CD14-positive monocyte (primary cell): Measurements from ENCODE around the gene ZNF670. TPM values are rescaled to one million over a fixed set of nuclear protein-coding genes. Genes with fewer than 3 reads are reported as not detected.

ENCODE experiments used
- DNase-seq, 3 donors: peaks; one replicate each; pipeline ENCODE4 v3.0.0-alpha.2; 2011 to 2022
- H2AFZ ChIP-seq: 2 replicates; pipeline ENCODE4 v1.6.0; 2012; ENCODE audit warnings: mild to moderate bottlenecking, low read depth, low read length, inconsistent platforms; ENCODE audit not compliant: insufficient read depth, poor library complexity, severe bottlenecking
- H3K27ac ChIP-seq, 2 donors: 1 replicate in 1 of 2; 2 replicates in 1 of 2; pipeline ENCODE4 v1.5.1; 2012 to 2013; ENCODE audit warnings: low read length in 2 of 2, control low read depth in 1 of 2, inconsistent platforms in 1 of 2, low read depth in 1 of 2, mild to moderate bottlenecking in 1 of 2
- H3K27me3 ChIP-seq, 2 donors: one replicate each; pipeline versions ENCODE4 v1.6.0 to v1.6.1; 2011 to 2013; ENCODE audit warnings: low read length in 2 of 2; ENCODE audit not compliant: control insufficient read depth in 2 of 2, insufficient read depth in 2 of 2
- H3K36me3 ChIP-seq, 2 donors: replicated peaks in 1 of 2; 1 replicate in 1 of 2; 2 replicates in 1 of 2; pipeline versions ENCODE4 v1.5.1 to v1.6.1; 2012 to 2013; ENCODE audit warnings: low read length in 2 of 2, control low read depth in 1 of 2, inconsistent platforms in 1 of 2, mild to moderate bottlenecking in 1 of 2; ENCODE audit not compliant: insufficient read depth in 2 of 2, control insufficient read depth in 1 of 2
- H3K4me1 ChIP-seq, 2 donors: 1 replicate in 1 of 2; 2 replicates in 1 of 2; pipeline versions ENCODE4 v1.5.1 to v1.6.1; 2012 to 2013; ENCODE audit warnings: low read length in 2 of 2, control low read depth in 1 of 2, inconsistent platforms in 1 of 2, mild to moderate bottlenecking in 1 of 2, moderate library complexity in 1 of 2; ENCODE audit not compliant: insufficient read depth in 2 of 2, control insufficient read depth in 1 of 2
- H3K4me2 ChIP-seq: replicated peaks from 2 replicates; pipeline ENCODE3; 2012; ENCODE audit warnings: low read length, moderate library complexity, mild to moderate bottlenecking; ENCODE audit not compliant: poor library complexity, severe bottlenecking; ENCODE audit errors: extremely low read depth
- H3K4me3 ChIP-seq, 3 experiments: fragments of 200-600 bp in 1 of 3; sonication (generic) in 1 of 3; replicated peaks in 1 of 3; 1 replicate in 2 of 3; 2 replicates in 1 of 3; pipeline ENCODE4 v1.5.1; 2011 to 2013; ENCODE audit warnings: low read length in 3 of 3, mild to moderate bottlenecking in 3 of 3, control low read depth in 2 of 3, low read depth in 2 of 3, inconsistent platforms in 1 of 3, moderate library complexity in 1 of 3
- H3K79me2 ChIP-seq: 2 replicates; pipeline ENCODE4 v1.6.0; 2012; ENCODE audit warnings: mild to moderate bottlenecking, control low read depth, inconsistent platforms, low read length, moderate library complexity; ENCODE audit not compliant: insufficient read depth
- H3K9ac ChIP-seq: 2 replicates; pipeline ENCODE4 v1.6.0; 2017; ENCODE audit warnings: low read length, mild to moderate bottlenecking; ENCODE audit not compliant: insufficient read depth, poor library complexity, severe bottlenecking
- H3K9me3 ChIP-seq, 2 donors: replicated peaks in 1 of 2; 1 replicate in 1 of 2; 2 replicates in 1 of 2; pipeline versions ENCODE4 v1.5.1 to v1.6.1; 2012 to 2013; ENCODE audit warnings: low read length in 2 of 2, control low read depth in 1 of 2; ENCODE audit not compliant: control insufficient read depth in 1 of 2, insufficient read depth in 1 of 2
- H4K20me1 ChIP-seq: 2 replicates; pipeline ENCODE4 v1.6.0; 2012; ENCODE audit warnings: mild to moderate bottlenecking, low read length, control low read depth, moderate library complexity; ENCODE audit not compliant: insufficient read depth
- H3K27ac Mint-ChIP-seq, 7 donors: one replicate each; pipeline ENCODE4 v1.8.0; 2020; ENCODE audit warnings: mild to moderate bottlenecking in 7 of 7, mixed read lengths in 7 of 7, moderate library complexity in 6 of 7, inconsistent platforms in 2 of 7
- H3K27me3 Mint-ChIP-seq, 3 donors: one replicate each; pipeline ENCODE4 v1.8.0; 2021 to 2022; ENCODE audit warnings: low read depth in 3 of 3, mild to moderate bottlenecking in 3 of 3, mixed read lengths in 3 of 3, moderate library complexity in 3 of 3, inconsistent platforms in 1 of 3
- H3K36me3 Mint-ChIP-seq, 2 donors: one replicate each; pipeline ENCODE4 v1.8.0; 2020; ENCODE audit warnings: mixed read lengths in 2 of 2, inconsistent platforms in 1 of 2, mild to moderate bottlenecking in 1 of 2
- H3K4me1 Mint-ChIP-seq: one replicate; pipeline ENCODE4 v1.8.0; 2020; ENCODE audit warnings: mild to moderate bottlenecking, mixed read lengths
- H3K4me3 Mint-ChIP-seq, 2 donors: one replicate each; pipeline ENCODE4 v1.8.0; 2020; ENCODE audit warnings: mild to moderate bottlenecking in 2 of 2, mixed read lengths in 2 of 2, moderate library complexity in 1 of 2
- H3K9me3 Mint-ChIP-seq, 7 donors: one replicate each; pipeline ENCODE4 v1.8.0; 2020 to 2022; ENCODE audit warnings: mixed read lengths in 7 of 7, mild to moderate bottlenecking in 6 of 7, moderate library complexity in 6 of 7, inconsistent platforms in 2 of 7
- CTCF ChIP-seq: fragments of 200-600 bp; IDR thresholded peaks from one replicate; pipeline ENCODE4 v1.8.0; 2022; ENCODE audit warnings: antibody characterized with exemption, mild to moderate bottlenecking
- WGBS: methylation state at CpG from one replicate; pipeline ENCODE4 v1.1.5; 2013; ENCODE audit warnings: missing lambda C conversion rate; ENCODE audit not compliant: insufficient coverage; 5-methylcytosine and 5-hydroxymethylcytosine counted together
- intact Hi-C, 2 donors: fragments of 100-400 bp; cut with micrococcal nuclease; formaldehyde crosslinking; loops; one replicate each; pipeline versions ENCODE4 v1.15.0 to v1.15.1; 2023
- polyA plus RNA-seq, 3 donors: library from polyadenylated mRNA; depleted of rRNA in 1 of 3; unstranded in 2 of 3; stranded (reverse) in 1 of 3; fragments of 300-500 nt in 2 of 3; fragments of >200 nt in 1 of 3; fragmentation: Illumina TruSeq in 2 of 3; gene quantifications; 1 replicate in 2 of 3; 2 replicates in 1 of 3; pipeline ENCODE4 v1.2.3, GENCODE V29; 2012 to 2021

Gene ZNF670
- polyA plus RNA-seq, 3 donors, result 0.43 to 1.3 (median 0.44) TPM

DNA sequence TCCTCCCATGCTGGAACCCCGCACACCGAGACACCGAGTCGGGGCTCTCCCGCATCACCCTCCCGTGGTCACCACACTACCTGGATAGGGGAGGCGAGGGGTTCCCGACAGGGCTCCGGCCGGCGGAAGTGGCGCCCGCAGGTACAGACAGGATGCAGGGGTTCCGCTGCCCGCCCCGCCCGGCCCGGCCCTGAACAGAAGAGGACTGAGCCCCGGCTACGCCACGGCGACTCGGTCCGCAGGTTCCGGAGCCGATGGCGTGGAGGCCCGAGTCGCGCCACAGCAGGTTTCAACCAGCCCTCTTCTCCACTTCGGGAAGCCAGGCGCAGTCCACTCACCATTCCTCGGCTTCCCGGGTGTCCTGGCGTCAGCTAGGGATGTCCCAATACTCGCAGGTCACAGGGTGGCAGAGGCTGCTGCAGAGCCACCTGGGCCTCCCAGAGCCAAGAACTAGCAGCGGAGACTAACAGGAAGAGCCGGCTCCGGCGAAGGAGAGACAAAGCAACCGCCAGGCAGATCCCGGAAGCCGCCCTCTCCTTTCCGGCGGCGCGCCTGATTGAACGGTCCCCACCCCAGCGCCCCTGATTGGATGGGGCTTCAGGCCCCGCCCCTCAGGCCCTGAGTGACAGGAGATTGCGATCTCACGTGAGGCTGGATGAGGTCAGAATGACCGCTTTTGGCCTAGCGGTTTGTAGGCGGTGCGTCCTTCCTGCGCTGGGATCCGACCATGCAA lies 25.4 kb upstream of the ZNF670 start, which contains the start of gene ZNF669:
TSS of gene ZNF669 (minus strand) at position 498 of the 733 bp plus-strand sequence. CDS start at position 341, 157 bp downstream.
- WGBS, result under 1% methylated on average over 42 of the region's 58 CpGs
- peaks cover 29 to 78% (median 63%) of the 10 kb centered on the region in 7 donors for H3K9me3 Mint-ChIP-seq
- H3K27ac Mint-ChIP-seq, result peak within 1 kb of the TSS; percentile 81 to 94 (median 92)
- H3K4me3 ChIP-seq, result peak within 1 kb of the TSS; percentile 67 to 95 (median 78)
- peaks cover 31 to 42% of the 10 kb centered on the region in 2 donors for H3K36me3 Mint-ChIP-seq
- peaks cover 11 to 19% (median 19%) of the 10 kb centered on the region in 3 donors for H3K27me3 Mint-ChIP-seq
- peak within 1 kb of the TSS; percentile 70 to 87 for H3K27ac ChIP-seq
- peak within 1 kb of the TSS; percentile 95 for H3K4me2 ChIP-seq
- intact Hi-C loops, result loop anchor here in 1 of 2 donors (10.0 kb wide), 1 partner anchor 111 kb away; no protein-coding TSS in a partner anchor
- no peaks in the 10 kb centered on the region for H4K20me1 ChIP-seq
- H3K9ac ChIP-seq, result peak within 1 kb of the TSS; percentile 83
- H2AFZ ChIP-seq, result peak within 1 kb of the TSS; percentile 95
- H3K4me3 Mint-ChIP-seq, result peak within 1 kb of the TSS; percentile 91 to 96
- peaks cover 21% of the 10 kb centered on the region for H3K79me2 ChIP-seq
- peaks cover 14% of the 10 kb centered on the region for H3K4me1 Mint-ChIP-seq
- peaks cover 40 to 46% of the 10 kb centered on the region in 2 donors for H3K9me3 ChIP-seq
- peak; percentile 95 to 98 (median 95) for DNase-seq
- peaks cover 12% of the 10 kb centered on the region in 2 donors for H3K4me1 ChIP-seq
- H3K27me3 ChIP-seq, result peaks cover 0 to 12% of the 10 kb centered on the region in 2 donors
- no peak for TF ChIP-seq CTCF
- H3K36me3 ChIP-seq, result peaks cover 20 to 27% of the 10 kb centered on the region in 2 donors

DNA sequence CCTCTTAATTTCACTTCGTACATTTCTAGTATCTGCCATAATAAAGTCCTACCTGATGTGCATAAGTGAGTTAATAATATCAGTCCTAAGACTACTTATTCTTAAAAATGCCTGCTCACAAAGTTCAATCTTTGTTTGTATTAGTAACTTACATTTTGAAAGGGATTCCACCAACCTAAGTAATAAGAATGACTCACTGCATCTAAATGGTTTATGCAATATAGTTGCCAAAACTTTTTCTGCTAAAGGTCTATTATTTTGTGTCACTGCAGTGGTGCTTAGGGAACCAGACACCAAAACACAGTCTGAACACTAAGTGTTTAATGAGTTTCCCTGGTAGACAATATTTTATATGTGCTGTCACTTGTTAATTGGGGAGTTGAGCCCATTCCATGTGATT lies 23.8 kb upstream of the ZNF670 start:
- Mint-ChIP-seq H3K4me3 (no peak overlapping the region), H3K36me3 (peaks cover 39 to 57% of the 10 kb centered on the region in 2 donors), H3K27ac (no peak overlapping the region), H3K4me1 (peaks cover 14% of the 10 kb centered on the region), H3K9me3 (peaks cover 33 to 83% (median 75%) of the 10 kb centered on the region in 7 donors), H3K27me3 (peaks cover 3 to 9% (median 5%) of the 10 kb centered on the region in 3 donors)
- Histone ChIP-seq H3K36me3 (peaks cover 23 to 35% of the 10 kb centered on the region in 2 donors), H2AFZ (no peak overlapping the region), H3K4me2 (no peak overlapping the region), H3K9ac (no peak overlapping the region), H3K27me3 (peaks cover 0 to 5% of the 10 kb centered on the region in 2 donors), H4K20me1 (no peaks in the 10 kb centered on the region), H3K27ac (no peak overlapping the region), H3K79me2 (peaks cover 21% of the 10 kb centered on the region), H3K9me3 (peaks cover 48 to 62% of the 10 kb centered on the region in 2 donors), H3K4me1 (peaks cover 12% of the 10 kb centered on the region in 2 donors), H3K4me3 (no peak overlapping the region)
- intact Hi-C loops, result loop anchor here in 1 of 2 donors (10.0 kb wide), 1 partner anchor 112 kb away; no protein-coding TSS in a partner anchor
- DNase-seq, result peak in 2 of 3 donors; percentile 25 to 26
- TF ChIP-seq CTCF, result no peak
- WGBS, result no CpG with 5 or more reads among the region's 1 CpG
